Measurements from ENCODE around the gene KRTAP10-8.
"Not testable (repeated sequence)": the region's sequence is repeated elsewhere in the genome, so short reads cannot be mapped to it uniquely, and the experiment has no call there.

- not testable (repeated sequence) for TF ChIP-seq CTCF (conservative IDR thresholded peaks at IDR 0.05; ENCODE audit: low read depth, low read length); EZH2 (IDR thresholded peaks at IDR 0.05; ENCODE audit: low read length, unreplicated experiment)
Measured at GRCh38 chr21:44600118-44600978, 11.5 kb upstream of the KRTAP10-8 start, which contains the start of gene KRTAP10-7.
